Osteoblast (primary cell): ENCODE results near the gene CCL13. TPM values are rescaled to one million over a fixed set of nuclear protein-coding genes. Genes with fewer than 3 reads are reported as not detected.

Experiments
- DNase-seq: peaks from one replicate; pipeline ENCODE4 v3.0.0; 2011; ENCODE audit warnings: low spot score, mixed read lengths; ENCODE audit not compliant: insufficient read length; ENCODE audit errors: missing footprints
- H2AFZ ChIP-seq: 2 replicates; pipeline ENCODE4 v1.6.0; 2011; ENCODE audit warnings: mild to moderate bottlenecking, low read length
- H3K27ac ChIP-seq: 2 replicates; pipeline ENCODE4 v1.5.1; 2011; ENCODE audit warnings: mild to moderate bottlenecking, low read depth, low read length, moderate library complexity
- H3K27me3 ChIP-seq: 2 replicates; pipeline ENCODE4 v1.6.0; 2012; ENCODE audit warnings: mild to moderate bottlenecking, control low read depth, inconsistent platforms, low read length, moderate library complexity; ENCODE audit not compliant: insufficient read depth
- H3K36me3 ChIP-seq: 2 replicates; pipeline ENCODE4 v1.5.1; 2011; ENCODE audit warnings: mild to moderate bottlenecking, low read length, control low read depth, moderate library complexity; ENCODE audit not compliant: insufficient read depth
- H3K4me1 ChIP-seq: 2 replicates; pipeline ENCODE4 v1.5.1; 2011; ENCODE audit warnings: mild to moderate bottlenecking, low read length, control low read depth, moderate library complexity; ENCODE audit not compliant: insufficient read depth
- H3K4me2 ChIP-seq: 2 replicates; pipeline ENCODE4 v1.6.0; 2011; ENCODE audit warnings: mild to moderate bottlenecking, low read length; ENCODE audit not compliant: insufficient read depth
- H3K4me3 ChIP-seq: fragments of 200-600 bp; sonication (generic); 3 replicates; pipeline ENCODE4 v1.5.1; 2012; ENCODE audit warnings: mild to moderate bottlenecking, low read length, inconsistent platforms; ENCODE audit not compliant: insufficient read depth
- H3K79me2 ChIP-seq: 2 replicates; pipeline ENCODE4 v1.6.0; 2012; ENCODE audit warnings: mild to moderate bottlenecking, low read length, control low read depth, inconsistent platforms; ENCODE audit not compliant: insufficient read depth
- H3K9me3 ChIP-seq: 2 replicates; pipeline ENCODE4 v1.5.1; 2011; ENCODE audit warnings: low read depth, low read length, control low read depth
- H4K20me1 ChIP-seq: 2 replicates; pipeline ENCODE4 v1.6.0; 2012; ENCODE audit warnings: mild to moderate bottlenecking, low read length, control low read depth; ENCODE audit not compliant: insufficient read depth
- CTCF ChIP-seq: IDR thresholded peaks from 2 replicates; pipeline ENCODE4 v1.5.1; 2011; ENCODE audit warnings: mild to moderate bottlenecking, low read depth, low read length, moderate library complexity; ENCODE audit errors: extremely low read depth
- total RNA-seq: library from RNA; depleted of rRNA; stranded (reverse); fragments of >200 nt; gene quantifications from 2 replicates; pipeline ENCODE4 v1.2.3, GENCODE V29; 2012

Gene CCL13
- total RNA-seq, 1 donor: 0.36 TPM

- TF ChIP-seq CTCF: no peak
- no peaks in the 10 kb centered on the region for H3K36me3 ChIP-seq
- H4K20me1 ChIP-seq: no peaks in the 10 kb centered on the region
- no peak overlapping the region for H3K27ac ChIP-seq
- no peaks in the 10 kb centered on the region for H3K4me1 ChIP-seq
- no peak overlapping the region for H3K4me2 ChIP-seq
- H3K9me3 ChIP-seq: no peaks in the 10 kb centered on the region
- no peak for DNase-seq
- no peak overlapping the region for H3K4me3 ChIP-seq
- no peak overlapping the region for H2AFZ ChIP-seq
- peaks cover 3% of the 10 kb centered on the region for H3K27me3 ChIP-seq
- H3K79me2 ChIP-seq: no peaks in the 10 kb centered on the region
These were observed 46.7 kb downstream of the CCL13 start for GRCh38 chr17:34403006-34403405.

DNA sequence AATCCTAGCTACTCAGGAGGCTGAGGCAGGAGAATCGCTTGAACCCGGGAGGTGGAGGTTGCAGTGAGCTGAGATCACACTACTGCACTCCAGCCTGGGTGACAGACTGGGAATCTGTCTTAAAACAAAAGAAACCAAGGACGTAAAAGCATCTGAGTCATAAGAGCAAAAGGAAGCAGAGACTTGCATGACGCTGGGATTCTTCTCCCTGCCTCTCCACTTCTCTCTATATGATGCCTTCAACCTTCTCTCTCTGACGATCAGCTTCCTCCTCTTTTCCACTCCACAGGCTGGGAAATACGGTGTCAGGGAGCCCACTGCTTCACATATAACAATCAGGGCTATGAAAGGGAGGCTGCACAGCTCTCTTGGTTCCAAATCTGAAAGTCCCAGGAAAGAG, 49.9 kb downstream of the CCL13 start:
- no peaks in the 10 kb centered on the region for H3K9me3 ChIP-seq
- H3K4me1 ChIP-seq: no peaks in the 10 kb centered on the region
- H2AFZ ChIP-seq: no peak overlapping the region
- H3K4me2 ChIP-seq: no peak overlapping the region
- no peak for DNase-seq
- no peaks in the 10 kb centered on the region for H3K79me2 ChIP-seq
- no peak overlapping the region for H3K4me3 ChIP-seq
- H3K27me3 ChIP-seq: no peaks in the 10 kb centered on the region
- TF ChIP-seq CTCF: no peak
- H3K27ac ChIP-seq: no peak overlapping the region
- H4K20me1 ChIP-seq: no peaks in the 10 kb centered on the region
- no peaks in the 10 kb centered on the region for H3K36me3 ChIP-seq

Other genes with a start within 250 kb of the CCL13 start
- gene CCL2, start 101.2 kb upstream of the CCL13 start, total RNA-seq: 56.3 and 70.9 TPM in 2 replicates
- 0.29 and 0.36 TPM in 2 replicates for gene CCL7, start 86.3 kb upstream of the CCL13 start, total RNA-seq
- not detected in 2 replicates for gene CCL11, start 70.7 kb upstream of the CCL13 start, total RNA-seq
- gene CCL8, start 37.0 kb upstream of the CCL13 start, total RNA-seq: 0.36 TPM in 1 of 2 replicates, not detected in the other
- gene CCL1, start 6.8 kb downstream of the CCL13 start, total RNA-seq: not detected in 2 replicates
- gene TMEM132E, start 223.1 kb downstream of the CCL13 start, total RNA-seq: 0.29 TPM in 1 of 2 replicates, not detected in the other